HCT116 (cell line): ENCODE results near the gene TRPM6. TPM values are rescaled to one million over a fixed set of nuclear protein-coding genes. Genes with fewer than 3 reads are reported as not detected.

Experiments
- ATAC-seq: fragments of 200-7000 bp; cut with Tn5 transposase; 2 replicates; pipeline ENCODE4 v1.9.1; 2020; ENCODE audit warnings: mild to moderate bottlenecking, moderate library complexity
- BruUV-seq: library from RNA; stranded (reverse); fragments of 400-500 nt; replicated peaks from 2 replicates; lab custom pipeline; 2021; lab: Mats Ljungman, UMichigan
- CTCF ChIA-PET: fragments of 300-600 bp; sonication (Branson Sonifier 250); formaldehyde crosslinking; loops from one replicate; lab custom pipeline; 2021; ENCODE audit warnings: antibody characterized with exemption; lab: Charles Lee
- POLR2A ChIA-PET: fragments of 300-600, 350-600 bp; sonication (Branson Sonifier 250); formaldehyde crosslinking; loops from one replicate; lab custom pipeline; 2021; ENCODE audit warnings: antibody characterized with exemption; lab: Charles Lee
- RAD21 ChIA-PET, 2 experiments: fragments of 300-600 bp; sonication (Branson Sonifier 250); formaldehyde crosslinking; loops; one replicate each; lab custom pipeline; 2023; ENCODE audit warnings: low total read pairs in 2 of 2; ENCODE audit not compliant: uncharacterized antibody in 2 of 2, unreplicated experiment in 2 of 2, low non-redundant PET in 1 of 2; lab: Charles Lee
- DNase-seq: peaks from one replicate; pipeline ENCODE4 v3.0.0-alpha.2; 2010; ENCODE audit warnings: low read depth, low spot score
- H2AFZ ChIP-seq: fragments of 200-600 bp; shearing (Covaris generic), sonication (generic); 2 replicates; pipeline ENCODE4 v1.6.1; 2017; ENCODE audit warnings: low read depth, mixed run types, mixed read lengths, antibody characterized with exemption, low read length; ENCODE audit not compliant: poor library complexity, severe bottlenecking
- H3K27ac ChIP-seq: 2 replicates; pipeline ENCODE4 v1.5.1; 2012; ENCODE audit warnings: low read depth, low read length
- H3K27me3 ChIP-seq: fragments of 200-600 bp; sonication (generic); 2 replicates; pipeline ENCODE4 v1.6.1; 2016; ENCODE audit warnings: mixed run types, low read length, mixed read lengths; ENCODE audit not compliant: insufficient read depth
- H3K36me3 ChIP-seq, 2 experiments: fragments of 200-500 bp in 1 of 2; fragments of 200-600 bp in 1 of 2; sonication (Bioruptor generic) in 1 of 2; sonication (generic) in 1 of 2; 2 replicates each; pipeline versions ENCODE4 v1.5.1 to v1.6.1; 2014 to 2016; ENCODE audit warnings: low read length in 2 of 2, inconsistent platforms in 1 of 2, mixed read lengths in 1 of 2, mixed run types in 1 of 2; ENCODE audit not compliant: insufficient read depth in 2 of 2, control insufficient read depth in 1 of 2
- H3K4me1 ChIP-seq, 2 experiments: fragments of 200-600 bp in 1 of 2; sonication (generic) in 1 of 2; 2 replicates each; pipeline versions ENCODE4 v1.5.1 to v1.6.1; 2012 to 2017; ENCODE audit warnings: low read length in 2 of 2, inconsistent platforms in 1 of 2, mild to moderate bottlenecking in 1 of 2, mixed read lengths in 1 of 2, mixed run types in 1 of 2, moderate library complexity in 1 of 2; ENCODE audit not compliant: insufficient read depth in 2 of 2, control insufficient read depth in 1 of 2
- H3K4me2 ChIP-seq: fragments of 200-600 bp; sonication (generic); 2 replicates; pipeline ENCODE4 v1.6.1; 2017; ENCODE audit warnings: mixed run types, low read length, mixed read lengths
- H3K4me3 ChIP-seq, 2 experiments: fragments of 200-600 bp in 1 of 2; sonication (generic) in 1 of 2; replicated peaks in 1 of 2; 2 replicates each; pipeline ENCODE4 v1.5.1; 2011 to 2016; ENCODE audit warnings: low read length in 2 of 2, control low read depth in 1 of 2, low read depth in 1 of 2, mild to moderate bottlenecking in 1 of 2, mixed read lengths in 1 of 2, mixed run types in 1 of 2
- H3K79me2 ChIP-seq: fragments of 200-600 bp; sonication (generic); 2 replicates; pipeline ENCODE4 v1.6.1; 2017; ENCODE audit warnings: mild to moderate bottlenecking, mixed run types, low read length, moderate library complexity, mixed read lengths; ENCODE audit not compliant: insufficient read depth
- H3K9ac ChIP-seq: fragments of 200-600 bp; sonication (generic); 2 replicates; pipeline ENCODE4 v1.6.1; 2016; ENCODE audit warnings: low read length, mixed read lengths
- H3K9me2 ChIP-seq: fragments of 200-600 bp; sonication (generic), shearing (Covaris generic); 2 replicates; pipeline ENCODE4 v1.6.1; 2017; ENCODE audit warnings: mixed run types, mild to moderate bottlenecking, moderate library complexity; ENCODE audit not compliant: insufficient read depth
- H3K9me3 ChIP-seq, 2 experiments: fragments of 200-500 bp in 1 of 2; fragments of 200-600 bp in 1 of 2; sonication (Bioruptor generic) in 1 of 2; sonication (generic) in 1 of 2; 2 replicates each; pipeline ENCODE4 v1.6.1; 2014 to 2017; ENCODE audit warnings: low read length in 2 of 2, mixed read lengths in 2 of 2, inconsistent platforms in 1 of 2, low read depth in 1 of 2, mild to moderate bottlenecking in 1 of 2, mixed run types in 1 of 2, moderate library complexity in 1 of 2; ENCODE audit not compliant: control insufficient read depth in 1 of 2, insufficient read depth in 1 of 2
- H4K20me1 ChIP-seq: fragments of 200-600 bp; sonication (generic), shearing (Covaris generic); 2 replicates; pipeline ENCODE4 v1.6.1; 2017; ENCODE audit warnings: mixed run types, mild to moderate bottlenecking, moderate library complexity; ENCODE audit not compliant: insufficient read depth
- CEBPB ChIP-seq: IDR thresholded peaks from 2 replicates; pipeline ENCODE4 v1.6.1; 2012; ENCODE audit warnings: low read depth
- EGR1 ChIP-seq: IDR thresholded peaks from 2 replicates; pipeline ENCODE4 v1.6.1; 2012; ENCODE audit warnings: low read depth
- EZH2 ChIP-seq: fragments of 200-600 bp; sonication (generic); IDR thresholded peaks from 2 replicates; pipeline ENCODE4 v1.6.1; 2017; ENCODE audit warnings: antibody characterized with exemption, mixed run types
- EZH2phosphoT487 ChIP-seq: fragments of 200-600 bp; IDR thresholded peaks from 2 replicates; pipeline ENCODE4 v1.6.1; 2018; ENCODE audit warnings: antibody characterized with exemption, borderline replicate concordance
- intact Hi-C: fragments of 100-400 bp; cut with micrococcal nuclease; formaldehyde crosslinking; loops from 2 replicates; pipeline ENCODE4 v1.10.0; 2022
- total RNA-seq: library from RNA; stranded (reverse); gene quantifications from one replicate; pipeline ENCODE4 v1.2.1, GENCODE V29; 2021; ENCODE audit not compliant: unreplicated experiment
- TF ChIP-seq, protein P1 (sequence below): IDR thresholded peaks from 2 replicates; pipeline ENCODE4 v1.6.1; 2012
- TF ChIP-seq, protein P2 (sequence below): IDR thresholded peaks from 2 replicates; pipeline ENCODE4 v1.6.1; 2012; ENCODE audit warnings: low read depth

TRPM6 gene
- total RNA-seq, 1 experiment from 2014 or later, result 0.44 TPM

DNA sequence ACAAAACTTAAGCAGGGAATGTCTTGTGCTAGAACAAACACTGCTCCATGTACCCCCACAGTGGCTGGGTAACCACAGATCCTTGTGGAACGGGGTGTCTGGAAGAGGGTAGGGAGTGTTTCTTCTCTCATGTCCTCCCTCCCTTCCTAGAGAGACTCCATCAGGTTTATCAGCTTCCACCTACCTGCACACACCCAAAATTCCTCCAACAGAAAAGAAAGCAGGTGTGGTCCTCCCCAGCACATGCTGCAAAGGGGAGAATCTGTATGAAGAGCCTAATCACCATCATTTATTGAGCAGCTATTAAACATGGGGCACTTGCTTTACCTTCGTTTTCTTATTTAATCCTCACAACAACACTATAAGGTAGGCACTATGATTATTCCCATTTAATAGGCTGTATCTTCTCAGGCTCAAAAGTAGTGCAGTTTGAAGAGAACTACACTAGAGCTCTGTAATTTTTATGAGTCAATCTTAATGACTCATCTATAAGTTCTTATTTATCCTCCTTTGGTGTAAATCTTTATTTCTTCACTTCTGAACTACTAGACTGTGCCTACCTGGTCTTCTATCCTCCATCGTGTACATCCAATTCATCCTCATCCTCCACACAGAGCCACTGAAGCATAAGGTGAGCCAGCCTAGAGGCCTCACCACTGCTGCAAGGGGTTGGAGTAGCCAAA is 33.4 kb upstream of the TRPM6 start:
- 0 out of 2 replicates have a peak, but pooled peaks cover 4% of the 10 kb centered on the region for H3K9me2 ChIP-seq
- CTCF ChIA-PET, result no interaction called here
- RAD21 ChIA-PET, result no interaction called here
- no peaks in the 10 kb centered on the region for H4K20me1 ChIP-seq
- POLR2A ChIA-PET, result no interaction called here
- H3K9me3 ChIP-seq, result no peaks in the 10 kb centered on the region
- H3K79me2 ChIP-seq, result no peaks in the 10 kb centered on the region
- peak overlapping the region; percentile 22 for H2AFZ ChIP-seq
- H3K27ac ChIP-seq, result no peak overlapping the region
- no peak overlapping the region for H3K4me3 ChIP-seq
- no TSS peak for BruUV-seq
- DNase-seq, result no peak
- no peaks in the 10 kb centered on the region for H3K4me1 ChIP-seq
- ATAC-seq, result no peak
- H3K27me3 ChIP-seq, result no peaks in the 10 kb centered on the region
- H3K4me2 ChIP-seq, result no peak overlapping the region
- H3K36me3 ChIP-seq, result no peaks in the 10 kb centered on the region
- intact Hi-C loops, result no loop called here
- TF ChIP-seq EZH2phosphoT487 (no peak), EZH2 (no peak), EGR1 (no peak), CEBPB (no peak)
- TF ChIP-seq, protein P1, sequence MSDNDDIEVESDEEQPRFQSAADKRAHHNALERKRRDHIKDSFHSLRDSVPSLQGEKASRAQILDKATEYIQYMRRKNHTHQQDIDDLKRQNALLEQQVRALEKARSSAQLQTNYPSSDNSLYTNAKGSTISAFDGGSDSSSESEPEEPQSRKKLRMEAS, result no peak
- TF ChIP-seq, protein P2, sequence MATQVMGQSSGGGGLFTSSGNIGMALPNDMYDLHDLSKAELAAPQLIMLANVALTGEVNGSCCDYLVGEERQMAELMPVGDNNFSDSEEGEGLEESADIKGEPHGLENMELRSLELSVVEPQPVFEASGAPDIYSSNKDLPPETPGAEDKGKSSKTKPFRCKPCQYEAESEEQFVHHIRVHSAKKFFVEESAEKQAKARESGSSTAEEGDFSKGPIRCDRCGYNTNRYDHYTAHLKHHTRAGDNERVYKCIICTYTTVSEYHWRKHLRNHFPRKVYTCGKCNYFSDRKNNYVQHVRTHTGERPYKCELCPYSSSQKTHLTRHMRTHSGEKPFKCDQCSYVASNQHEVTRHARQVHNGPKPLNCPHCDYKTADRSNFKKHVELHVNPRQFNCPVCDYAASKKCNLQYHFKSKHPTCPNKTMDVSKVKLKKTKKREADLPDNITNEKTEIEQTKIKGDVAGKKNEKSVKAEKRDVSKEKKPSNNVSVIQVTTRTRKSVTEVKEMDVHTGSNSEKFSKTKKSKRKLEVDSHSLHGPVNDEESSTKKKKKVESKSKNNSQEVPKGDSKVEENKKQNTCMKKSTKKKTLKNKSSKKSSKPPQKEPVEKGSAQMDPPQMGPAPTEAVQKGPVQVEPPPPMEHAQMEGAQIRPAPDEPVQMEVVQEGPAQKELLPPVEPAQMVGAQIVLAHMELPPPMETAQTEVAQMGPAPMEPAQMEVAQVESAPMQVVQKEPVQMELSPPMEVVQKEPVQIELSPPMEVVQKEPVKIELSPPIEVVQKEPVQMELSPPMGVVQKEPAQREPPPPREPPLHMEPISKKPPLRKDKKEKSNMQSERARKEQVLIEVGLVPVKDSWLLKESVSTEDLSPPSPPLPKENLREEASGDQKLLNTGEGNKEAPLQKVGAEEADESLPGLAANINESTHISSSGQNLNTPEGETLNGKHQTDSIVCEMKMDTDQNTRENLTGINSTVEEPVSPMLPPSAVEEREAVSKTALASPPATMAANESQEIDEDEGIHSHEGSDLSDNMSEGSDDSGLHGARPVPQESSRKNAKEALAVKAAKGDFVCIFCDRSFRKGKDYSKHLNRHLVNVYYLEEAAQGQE, result no peak
- TF ChIP-seq, all 23 proteins: peak for 0
- no peak overlapping the region for H3K9ac ChIP-seq
